DMS79 (cell line): ENCODE results near the gene DPP9.
"Not testable (repeated sequence)": the region's sequence is repeated elsewhere in the genome, so short reads cannot be mapped to it uniquely, and the experiment has no call there.

Experiments used
- DNase-seq: peaks from one replicate; lab custom pipeline; 2025; lab: John Stamatoyannopoulos, UW

Gene DPP9

GRCh38 chr19:4738734-4739133, 15.1 kb upstream of the DPP9 start:
- DNase-seq, result no peak

- no peak for DNase-seq
Measured at GRCh38 chr19:4737955-4738600, 14.4 kb upstream of the DPP9 start.

- DNase-seq, result no peak
Measured at GRCh38 chr19:4733755-4734345, 10.2 kb upstream of the DPP9 start.

- DNase-seq, result peak; percentile 48
Measured at GRCh38 chr19:4732680-4733114, 9.1 kb upstream of the DPP9 start.

GRCh38 chr19:4730740-4731171, 7.1 kb upstream of the DPP9 start:
- DNase-seq, result no peak

- no peak for DNase-seq
Measured at GRCh38 chr19:4728871-4729270, 5.2 kb upstream of the DPP9 start.

- DNase-seq, result no peak
Measured at GRCh38 chr19:4722671-4723594, 709 bp downstream of the DPP9 start.

- DNase-seq, result no peak
Measured at GRCh38 chr19:4721196-4721595, 2.4 kb downstream of the DPP9 start.

GRCh38 chr19:4720037-4720700, 3.5 kb downstream of the DPP9 start:
- no peak for DNase-seq

- no peak for DNase-seq
Measured at GRCh38 chr19:4719499-4719866, 4.2 kb downstream of the DPP9 start.

- DNase-seq, result no peak
Measured at GRCh38 chr19:4717966-4718701, 5.5 kb downstream of the DPP9 start.

- peak; percentile 56 for DNase-seq
Measured at GRCh38 chr19:4717191-4717965, 6.3 kb downstream of the DPP9 start.

- DNase-seq, result no peak
Measured at GRCh38 chr19:4715529-4716221, 8.0 kb downstream of the DPP9 start.

GRCh38 chr19:4715178-4715528, 8.5 kb downstream of the DPP9 start:
- not testable (repeated sequence) for DNase-seq

GRCh38 chr19:4714016-4714415, 9.6 kb downstream of the DPP9 start:
- DNase-seq, result no peak

- no peak for DNase-seq
Measured at GRCh38 chr19:4713384-4713951, 10.2 kb downstream of the DPP9 start.

- DNase-seq, result no peak
Measured at GRCh38 chr19:4712771-4713170, 10.9 kb downstream of the DPP9 start.

- DNase-seq, result no peak
Measured at GRCh38 chr19:4711211-4711610, 12.4 kb downstream of the DPP9 start.

GRCh38 chr19:4710281-4710600, 13.4 kb downstream of the DPP9 start:
- DNase-seq, result no peak
